DND-41 (cell line): Measurements from ENCODE around the gene SLC35F5.

ENCODE experiments used
- ATAC-seq: fragments of 200-7000 bp; cut with Tn5 transposase; 3 replicates; pipeline ENCODE4 v1.9.1; 2021; ENCODE audit warnings: low read depth; ENCODE audit not compliant: insufficient read depth
- DNase-seq: peaks from one replicate; pipeline ENCODE4 v3.0.0-alpha.2; 2020
- H2AFZ ChIP-seq: 2 replicates; pipeline ENCODE4 v1.6.0; 2012; ENCODE audit warnings: low read depth, low read length
- H3K27ac ChIP-seq: 2 replicates; pipeline ENCODE4 v1.5.1; 2012; ENCODE audit warnings: low read length, inconsistent platforms
- H3K27me3 ChIP-seq: fragments of 200-600 bp; sonication (generic); 2 replicates; pipeline ENCODE4 v1.6.0; 2012; ENCODE audit warnings: low read length, mild to moderate bottlenecking, inconsistent platforms; ENCODE audit not compliant: insufficient read depth, poor library complexity
- H3K36me3 ChIP-seq: 2 replicates; pipeline ENCODE4 v1.5.1; 2012; ENCODE audit warnings: low read length, inconsistent platforms; ENCODE audit not compliant: insufficient read depth
- H3K4me1 ChIP-seq: 2 replicates; pipeline ENCODE4 v1.5.1; 2012; ENCODE audit warnings: mild to moderate bottlenecking, low read length; ENCODE audit not compliant: insufficient read depth
- H3K4me2 ChIP-seq: 2 replicates; pipeline ENCODE4 v1.6.0; 2012; ENCODE audit warnings: mild to moderate bottlenecking, moderate library complexity, low read length, inconsistent platforms; ENCODE audit not compliant: insufficient read depth
- H3K4me3 ChIP-seq, 2 experiments: fragments of 200-600 bp in 1 of 2; shearing (Covaris generic) in 1 of 2; 2 replicates each; pipeline ENCODE4 v1.5.1; 2012 to 2016; ENCODE audit warnings: inconsistent platforms in 2 of 2, low read length in 2 of 2, mild to moderate bottlenecking in 2 of 2, low read depth in 1 of 2, moderate library complexity in 1 of 2
- H3K79me2 ChIP-seq: 2 replicates; pipeline ENCODE4 v1.6.0; 2012; ENCODE audit warnings: low read length, inconsistent platforms; ENCODE audit not compliant: insufficient read depth
- H3K9ac ChIP-seq: 2 replicates; pipeline ENCODE4 v1.6.0; 2012; ENCODE audit warnings: low read depth, mild to moderate bottlenecking, inconsistent platforms, low read length, moderate library complexity
- H3K9me3 ChIP-seq: 2 replicates; pipeline ENCODE4 v1.5.1; 2012; ENCODE audit warnings: low read length, moderate library complexity, mild to moderate bottlenecking, inconsistent platforms; ENCODE audit not compliant: insufficient read depth, severe bottlenecking
- H4K20me1 ChIP-seq: 2 replicates; pipeline ENCODE4 v1.6.0; 2012; ENCODE audit warnings: low read length; ENCODE audit not compliant: insufficient read depth
- CTCF ChIP-seq: IDR thresholded peaks from 2 replicates; pipeline ENCODE4 v1.5.1; 2012; ENCODE audit warnings: borderline replicate concordance, low read length, moderate library complexity, mild to moderate bottlenecking; ENCODE audit not compliant: poor library complexity, severe bottlenecking; ENCODE audit errors: extremely low read depth
- EZH2 ChIP-seq: IDR thresholded peaks from 3 replicates; pipeline ENCODE4 v1.6.1; 2012; ENCODE audit warnings: borderline replicate concordance, low read depth, mild to moderate bottlenecking, moderate library complexity, low read length, inconsistent platforms; ENCODE audit not compliant: severe bottlenecking

SLC35F5 gene

GRCh38 chr2:113784823-113785744 lies 28.6 kb upstream of the SLC35F5 start:
- Histone ChIP-seq H3K9me3 (no peaks in the 10 kb centered on the region), H2AFZ (no peak overlapping the region), H3K27ac (no peak overlapping the region), H3K79me2 (no peaks in the 10 kb centered on the region), H3K27me3 (no peaks in the 10 kb centered on the region), H4K20me1 (no peaks in the 10 kb centered on the region), H3K4me2 (no peak overlapping the region), H3K9ac (no peak overlapping the region), H3K4me1 (no peaks in the 10 kb centered on the region), H3K36me3 (no peaks in the 10 kb centered on the region), H3K4me3 (no peak overlapping the region)
- DNase-seq, result no peak
- TF ChIP-seq CTCF, result no peak
- TF ChIP-seq EZH2, result no peak
- ATAC-seq, result no peak

- H3K4me3 ChIP-seq, result no peak overlapping the region
- ATAC-seq, result no peak
- no peaks in the 10 kb centered on the region for H3K4me1 ChIP-seq
- H3K27me3 ChIP-seq, result no peaks in the 10 kb centered on the region
- no peaks in the 10 kb centered on the region for H4K20me1 ChIP-seq
- H2AFZ ChIP-seq, result no peak overlapping the region; the same call in 1 of the 2 replicates
- no peaks in the 10 kb centered on the region for H3K36me3 ChIP-seq
- DNase-seq, result no peak
- no peak overlapping the region for H3K4me2 ChIP-seq
- TF ChIP-seq EZH2, result no peak
- TF ChIP-seq CTCF, result no peak
- no peaks in the 10 kb centered on the region for H3K9me3 ChIP-seq
- H3K9ac ChIP-seq, result no peak overlapping the region
- H3K79me2 ChIP-seq, result no peaks in the 10 kb centered on the region
- no peak overlapping the region for H3K27ac ChIP-seq
Observed at GRCh38 chr2:113780472-113780871, 24.0 kb upstream of the SLC35F5 start.

GRCh38 chr2:113777371-113777770 lies 20.9 kb upstream of the SLC35F5 start:
- H3K27me3 ChIP-seq, result no peaks in the 10 kb centered on the region
- H3K4me1 ChIP-seq, result no peaks in the 10 kb centered on the region
- H3K36me3 ChIP-seq, result no peaks in the 10 kb centered on the region
- H3K79me2 ChIP-seq, result no peaks in the 10 kb centered on the region
- H3K27ac ChIP-seq, result no peak overlapping the region
- no peak overlapping the region for H2AFZ ChIP-seq
- ATAC-seq (no peak), DNase-seq (no peak)
- H4K20me1 ChIP-seq, result no peaks in the 10 kb centered on the region
- H3K9me3 ChIP-seq, result no peaks in the 10 kb centered on the region
- no peak overlapping the region for H3K4me3 ChIP-seq
- H3K4me2 ChIP-seq, result no peak overlapping the region
- TF ChIP-seq CTCF (no peak), EZH2 (no peak)
- no peak overlapping the region for H3K9ac ChIP-seq
